ENCODE measurements around the gene ZFAND4. TPM values are rescaled to one million over a fixed set of nuclear protein-coding genes. Genes with fewer than 3 reads are reported as not detected.

The ZFAND4 gene
- total and polyA plus RNA-seq, 2 donors (not counting 3 experiments of a cell fraction or from before 2014, with no cell fraction given), result 1.5 to 7.8 TPM

DNA sequence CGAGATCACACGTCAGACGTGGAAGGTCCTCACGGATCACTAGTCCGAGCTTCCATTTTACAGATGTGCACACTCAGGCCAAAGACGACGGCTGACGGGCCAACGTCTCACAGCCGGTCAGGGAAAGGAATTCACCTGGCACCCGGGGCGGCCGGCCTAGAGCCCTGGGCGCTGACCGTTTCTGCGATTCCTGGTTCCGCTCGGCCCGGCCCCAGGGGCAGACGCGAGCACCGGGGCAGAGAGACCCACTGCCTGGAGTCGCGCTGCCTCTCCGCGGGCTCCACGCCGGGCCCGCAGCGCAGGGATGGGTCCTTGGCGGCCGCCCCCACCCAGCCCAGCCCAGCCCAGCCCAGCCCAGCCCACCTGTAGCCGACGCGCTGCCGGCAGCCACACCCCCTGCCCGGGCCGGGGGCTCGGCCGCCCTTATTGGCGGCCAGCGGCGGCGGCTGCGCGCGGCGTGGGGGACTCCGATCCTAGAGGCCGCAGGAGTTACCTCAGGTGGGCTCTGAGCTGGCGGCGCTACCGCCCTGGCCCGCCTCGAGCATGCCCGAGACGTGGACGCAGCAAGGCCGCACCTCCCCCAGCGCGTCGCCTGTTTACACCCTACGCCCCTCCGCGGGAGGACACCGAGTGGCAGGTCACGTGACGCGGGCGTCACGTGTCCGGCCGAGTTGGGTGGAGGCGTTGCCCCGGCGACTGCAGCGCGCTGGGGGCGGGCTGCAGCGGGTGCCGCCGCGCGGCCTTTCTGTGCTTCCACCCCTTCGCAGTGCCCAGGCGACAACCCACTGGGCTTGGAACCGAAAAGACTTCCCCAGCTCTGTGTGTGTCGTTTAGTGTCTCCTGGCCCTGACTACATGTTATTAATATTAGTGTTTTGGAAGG is 78.1 kb downstream of the ZFAND4 start:
- POLR2A ChIA-PET, result no interaction called here

More for the DNA sequence above, 78.1 kb downstream of the ZFAND4 start:
- Histone ChIP-seq H3K9me1 (replicated peaks; ENCODE audit: control insufficient read depth, extremely low read depth, insufficient read depth, low read length) (no peaks in the 10 kb centered on the region), H3K9me3 (replicated peaks; ENCODE audit: control insufficient read depth, insufficient read depth, low read length) (no peaks in the 10 kb centered on the region), H3K79me2 (ENCODE audit: control insufficient read depth, insufficient read depth, low read length) (no peaks in the 10 kb centered on the region), H3K36me3 (ENCODE audit: control insufficient read depth in 2 of 2, extremely low read depth in 1 of 2, insufficient read depth in 2 of 2, low read length in 2 of 2) (no peaks in the 10 kb centered on the region), H2AFZ (ENCODE audit: low read depth, low read length) (peak overlapping the region; percentile 98), H3K27me3 (ENCODE audit: control insufficient read depth in 2 of 2, insufficient read depth in 2 of 2, low read length in 2 of 2) (peaks cover 1 to 5% of the 10 kb centered on the region in 2 experiments), H3K4me2 (ENCODE audit: insufficient read depth, low read length) (peak overlapping the region; percentile 98), H4K20me1 (replicated peaks; ENCODE audit: control insufficient read depth, extremely low read depth, insufficient read depth, low read length) (no peaks in the 10 kb centered on the region), H3K9ac (replicated peaks; ENCODE audit: extremely low read depth, insufficient read depth, low read length) (peak overlapping the region; percentile 60), H3K27ac (ENCODE audit: insufficient read depth, low read depth, low read length) (peak overlapping the region; percentile 16), H3K4me3 (replicated peaks in 1 of 3; ENCODE audit: insufficient read depth in 1 of 3, low read depth in 1 of 3, low read length in 3 of 3) (peak overlapping the region; percentile 54 to 99 (median 80)), H3K4me1 (ENCODE audit: control insufficient read depth, extremely low read depth, insufficient read depth, low read length) (peaks cover 11% of the 10 kb centered on the region)
- FAIRE-seq, result peak; percentile 89
- intact Hi-C loops (cut with micrococcal nuclease), result loop anchor here (1.0 to 10.0 kb wide), 5 partner anchors 37 to 590 kb away; partner anchors contain the start of genes NCOA4, ZFAND4 and ZNF22
- DNase-seq (ENCODE audit: low read depth, low spot score), result peak; percentile 92
- CTCF ChIA-PET, result interaction anchor here (1.4 to 3.3 kb wide), 2 partner anchors 13 to 129 kb away, joined by 3 to 15 read pairs; no protein-coding TSS in a partner anchor
- no TSS peak for BruUV-seq (replicated peaks)
- dilution Hi-C loops (cut with MboI; ENCODE audit: extremely low pct_ligation_motif_present, low sequenced_read_pairs), result no loop called here
- peak; percentile 67 for TF ChIP-seq POLR2A (IDR thresholded peaks at IDR 0.05; ENCODE audit: low read depth, low read length)
- no peak for TF ChIP-seq JUN (IDR thresholded peaks at IDR 0.05; ENCODE audit: borderline replicate concordance, insufficient read depth, insufficient read length, low read depth)
- TF ChIP-seq EZH2 (IDR thresholded peaks at IDR 0.05; ENCODE audit: borderline replicate concordance, low read depth, low read length, severe bottlenecking), result no peak
- TF ChIP-seq FOS (IDR thresholded peaks at IDR 0.05; ENCODE audit: borderline replicate concordance, insufficient read depth, low read length), result no peak
- TF ChIP-seq CTCF (IDR thresholded peaks at IDR 0.05; ENCODE audit: extremely low read depth in 1 of 2, insufficient read depth in 1 of 2, low read depth in 1 of 2, low read length in 2 of 2), result no peak
- TF ChIP-seq MYC (IDR thresholded peaks at IDR 0.05; ENCODE audit: low read depth, low read length), result peak; percentile 59
- TF ChIP-seq POLR2AphosphoS5 (IDR thresholded peaks at IDR 0.05; ENCODE audit: insufficient read depth, low read depth, low read length), result peak; percentile 88
- no peak for TF ChIP-seq GATA2 (IDR thresholded peaks at IDR 0.05; ENCODE audit: insufficient read depth, insufficient read length, low read depth, low read length)
- TF ChIP-seq, protein P1, sequence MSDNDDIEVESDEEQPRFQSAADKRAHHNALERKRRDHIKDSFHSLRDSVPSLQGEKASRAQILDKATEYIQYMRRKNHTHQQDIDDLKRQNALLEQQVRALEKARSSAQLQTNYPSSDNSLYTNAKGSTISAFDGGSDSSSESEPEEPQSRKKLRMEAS (IDR thresholded peaks at IDR 0.05; ENCODE audit: insufficient read depth, insufficient read length), result peak; percentile 98
